GM23338 (cell line): ENCODE measurements around the gene GALNT16. TPM values are rescaled to one million over a fixed set of nuclear protein-coding genes. Genes with fewer than 3 reads are reported as not detected.

Experiments
- ATAC-seq: fragments of 200-7000 bp; cut with Tn5 transposase; 3 replicates; pipeline ENCODE4 v1.9.1; 2020
- DNase-seq: peaks from one replicate; pipeline ENCODE4 v3.0.0-alpha.2; 2015; ENCODE audit warnings: low spot score
- H2AFZ ChIP-seq: fragments of 200-600 bp; sonication (generic); 2 replicates; pipeline ENCODE4 v1.8.0; 2016; ENCODE audit warnings: antibody characterized with exemption, mild to moderate bottlenecking, moderate library complexity
- H3F3A ChIP-seq: fragments of 200-600 bp; sonication (generic); replicated peaks from 2 replicates; pipeline ENCODE4 v1.8.0; 2017; ENCODE audit warnings: antibody characterized with exemption, mixed run types, low read depth
- H3K27ac ChIP-seq: fragments of 200-600 bp; sonication (generic); 2 replicates; pipeline ENCODE4 v1.6.1; 2016; ENCODE audit warnings: low read depth
- H3K27me3 ChIP-seq: fragments of 200-600 bp; sonication (generic); 2 replicates; pipeline ENCODE4 v1.8.0; 2016; ENCODE audit warnings: mild to moderate bottlenecking, mixed run types, moderate library complexity; ENCODE audit not compliant: insufficient read depth
- H3K36me3 ChIP-seq: fragments of 200-600 bp; sonication (generic); 2 replicates; pipeline ENCODE4 v1.8.0; 2016; ENCODE audit warnings: mild to moderate bottlenecking; ENCODE audit not compliant: insufficient read depth
- H3K4me1 ChIP-seq: fragments of 200-600 bp; sonication (generic); 2 replicates; pipeline ENCODE4 v1.8.0; 2016; ENCODE audit warnings: mild to moderate bottlenecking, moderate library complexity; ENCODE audit not compliant: insufficient read depth
- H3K4me2 ChIP-seq: fragments of 200-600 bp; sonication (generic); 2 replicates; pipeline ENCODE4 v1.7.1; 2017; ENCODE audit warnings: mixed run types
- H3K4me3 ChIP-seq: fragments of 200-600 bp; sonication (generic); 2 replicates; pipeline ENCODE4 v1.6.1; 2016; ENCODE audit warnings: mixed run types
- H3K79me2 ChIP-seq: fragments of 200-600 bp; sonication (generic); replicated peaks from 2 replicates; pipeline ENCODE4 v1.8.0; 2017; ENCODE audit warnings: mild to moderate bottlenecking; ENCODE audit not compliant: insufficient read depth
- H3K9me2 ChIP-seq: fragments of 200-600 bp; sonication (generic); 2 replicates; pipeline ENCODE4 v1.8.0; 2017; ENCODE audit not compliant: insufficient read depth
- H4K20me1 ChIP-seq: fragments of 200-600 bp; sonication (generic); replicated peaks from 2 replicates; pipeline ENCODE4 v1.8.0; 2017; ENCODE audit warnings: mild to moderate bottlenecking; ENCODE audit not compliant: insufficient read depth
- H3K27ac Mint-ChIP-seq: 2 replicates; pipeline ENCODE4 v1.8.0; 2020; ENCODE audit warnings: inconsistent platforms, mild to moderate bottlenecking, moderate library complexity, mixed read lengths
- H3K27me3 Mint-ChIP-seq: 3 replicates; pipeline ENCODE4 v1.8.0; 2022; ENCODE audit warnings: low read depth, mild to moderate bottlenecking, moderate library complexity, mixed read lengths, inconsistent platforms; ENCODE audit not compliant: insufficient read depth, poor library complexity
- H3K36me3 Mint-ChIP-seq: 3 replicates; pipeline ENCODE4 v1.8.0; 2021; ENCODE audit warnings: low read depth, mild to moderate bottlenecking, inconsistent platforms, moderate library complexity, mixed read lengths
- H3K4me1 Mint-ChIP-seq: 3 replicates; pipeline ENCODE4 v1.8.0; 2020; ENCODE audit warnings: mild to moderate bottlenecking, inconsistent platforms, mixed read lengths
- H3K4me3 Mint-ChIP-seq: 3 replicates; pipeline ENCODE4 v1.8.0; 2021; ENCODE audit warnings: moderate library complexity, mild to moderate bottlenecking, inconsistent platforms, mixed read lengths
- H3K9me3 Mint-ChIP-seq: 3 replicates; pipeline ENCODE4 v1.8.0; 2020; ENCODE audit warnings: moderate library complexity, mild to moderate bottlenecking, inconsistent platforms, mixed read lengths
- CREB1 ChIP-seq: fragments of 250-450 bp; sonication (Bioruptor Pico); IDR thresholded peaks from 2 replicates; pipeline ENCODE4 v1.5.0; 2020; ENCODE audit warnings: low read depth, mild to moderate bottlenecking, moderate library complexity
- EZH2 ChIP-seq: fragments of 200-600 bp; sonication (generic); IDR thresholded peaks from one replicate; pipeline ENCODE4 v1.8.0; 2017; ENCODE audit warnings: antibody characterized with exemption, mild to moderate bottlenecking, low read depth; ENCODE audit not compliant: unreplicated experiment
- EZH2phosphoT487 ChIP-seq: fragments of 200-600 bp; sonication (generic); IDR thresholded peaks from one replicate; pipeline ENCODE4 v1.8.1; 2018; ENCODE audit warnings: antibody characterized with exemption; ENCODE audit not compliant: unreplicated experiment
- POLR2AphosphoS5 ChIP-seq: IDR thresholded peaks from 2 replicates; pipeline ENCODE4 v1.6.1; 2016; ENCODE audit warnings: antibody characterized with exemption, low read depth
- ZNF331 ChIP-seq: fragments of 250-450 bp; sonication (Bioruptor Pico); IDR thresholded peaks from 2 replicates; pipeline ENCODE4 v1.5.0; 2020; ENCODE audit warnings: low read depth, mild to moderate bottlenecking, moderate library complexity
- polyA plus RNA-seq: library from polyadenylated mRNA; unstranded; fragments of >200 nt; fragmentation: Nextera tagmentation; extraction: Ambion mirVana; gene quantifications from 2 replicates; pipeline ENCODE4 v1.2.1, GENCODE V29; 2016
- total RNA-seq: library from RNA; depleted of rRNA; stranded (reverse); fragments of >200 nt; shearing (Covaris generic); gene quantifications from 2 replicates; pipeline ENCODE4 v1.2.3, GENCODE V29; 2014
- TF ChIP-seq, protein P1 (sequence below), 2 experiments: fragments of 200-600 bp in 1 of 2; sonication (generic) in 1 of 2; conservative IDR thresholded peaks; 2 replicates each; pipeline versions ENCODE4 v1.5.1 to v1.6.1; 2016 to 2017; ENCODE audit warnings: antibody characterized with exemption in 2 of 2, low read depth in 2 of 2, mild to moderate bottlenecking in 2 of 2, moderate library complexity in 1 of 2
- TF ChIP-seq, protein P2 (sequence below): IDR thresholded peaks from 2 replicates; pipeline ENCODE4 v1.6.1; 2016; ENCODE audit warnings: antibody characterized with exemption
- TF ChIP-seq, protein P3 (sequence below): IDR thresholded peaks from one replicate; pipeline ENCODE4 v1.6.1; 2018; ENCODE audit warnings: antibody characterized with exemption; ENCODE audit not compliant: unreplicated experiment

GALNT16 gene
- total and polyA plus RNA-seq, 2 experiments from 2014 or later, result 1.5 to 2.9 TPM

DNA sequence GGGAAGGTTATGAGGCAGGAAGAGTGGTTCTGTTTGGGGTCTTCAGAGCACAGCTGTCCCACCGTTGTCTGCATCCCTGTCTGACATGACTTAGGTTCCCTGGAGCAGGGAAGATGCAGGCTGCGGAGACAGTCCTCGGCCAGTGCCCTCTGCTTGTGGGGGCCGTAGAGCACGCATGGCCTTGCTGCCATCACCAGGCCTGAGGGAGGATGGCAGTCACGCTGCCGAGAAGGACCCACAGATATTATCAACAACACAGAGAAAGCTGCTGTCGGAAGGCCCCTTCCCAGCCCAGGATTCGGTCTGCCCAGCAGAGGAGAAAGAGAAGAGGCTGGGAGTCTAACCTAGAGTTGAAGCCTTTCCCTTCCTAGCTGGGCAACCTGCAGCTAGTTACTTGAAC lies 103.1 kb downstream of the GALNT16 start:
- no peak overlapping the region for H2AFZ ChIP-seq
- DNase-seq, result peak; percentile 72
- H3K36me3 Mint-ChIP-seq, result no peaks in the 10 kb centered on the region

More for the DNA sequence above, 103.1 kb downstream of the GALNT16 start:
- H3K4me1 Mint-ChIP-seq, result no peaks in the 10 kb centered on the region
- H3K27ac ChIP-seq, result no peak overlapping the region
- no peaks in the 10 kb centered on the region for H3K4me1 ChIP-seq
- H3K27me3 ChIP-seq, result no peaks in the 10 kb centered on the region
- TF ChIP-seq EZH2, result no peak
- no peak for TF ChIP-seq ZNF331 (CRISPR knock-in tag)
- TF ChIP-seq CREB1, result no peak
- TF ChIP-seq, protein P1, sequence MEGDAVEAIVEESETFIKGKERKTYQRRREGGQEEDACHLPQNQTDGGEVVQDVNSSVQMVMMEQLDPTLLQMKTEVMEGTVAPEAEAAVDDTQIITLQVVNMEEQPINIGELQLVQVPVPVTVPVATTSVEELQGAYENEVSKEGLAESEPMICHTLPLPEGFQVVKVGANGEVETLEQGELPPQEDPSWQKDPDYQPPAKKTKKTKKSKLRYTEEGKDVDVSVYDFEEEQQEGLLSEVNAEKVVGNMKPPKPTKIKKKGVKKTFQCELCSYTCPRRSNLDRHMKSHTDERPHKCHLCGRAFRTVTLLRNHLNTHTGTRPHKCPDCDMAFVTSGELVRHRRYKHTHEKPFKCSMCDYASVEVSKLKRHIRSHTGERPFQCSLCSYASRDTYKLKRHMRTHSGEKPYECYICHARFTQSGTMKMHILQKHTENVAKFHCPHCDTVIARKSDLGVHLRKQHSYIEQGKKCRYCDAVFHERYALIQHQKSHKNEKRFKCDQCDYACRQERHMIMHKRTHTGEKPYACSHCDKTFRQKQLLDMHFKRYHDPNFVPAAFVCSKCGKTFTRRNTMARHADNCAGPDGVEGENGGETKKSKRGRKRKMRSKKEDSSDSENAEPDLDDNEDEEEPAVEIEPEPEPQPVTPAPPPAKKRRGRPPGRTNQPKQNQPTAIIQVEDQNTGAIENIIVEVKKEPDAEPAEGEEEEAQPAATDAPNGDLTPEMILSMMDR (conservative IDR thresholded peaks at IDR 0.05; ENCODE audit: low read depth in 2 of 2), result peak; percentile 58 to 88
- TF ChIP-seq EZH2phosphoT487, result no peak
- TF ChIP-seq, protein P2, sequence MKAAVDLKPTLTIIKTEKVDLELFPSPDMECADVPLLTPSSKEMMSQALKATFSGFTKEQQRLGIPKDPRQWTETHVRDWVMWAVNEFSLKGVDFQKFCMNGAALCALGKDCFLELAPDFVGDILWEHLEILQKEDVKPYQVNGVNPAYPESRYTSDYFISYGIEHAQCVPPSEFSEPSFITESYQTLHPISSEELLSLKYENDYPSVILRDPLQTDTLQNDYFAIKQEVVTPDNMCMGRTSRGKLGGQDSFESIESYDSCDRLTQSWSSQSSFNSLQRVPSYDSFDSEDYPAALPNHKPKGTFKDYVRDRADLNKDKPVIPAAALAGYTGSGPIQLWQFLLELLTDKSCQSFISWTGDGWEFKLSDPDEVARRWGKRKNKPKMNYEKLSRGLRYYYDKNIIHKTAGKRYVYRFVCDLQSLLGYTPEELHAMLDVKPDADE, result no peak
- TF ChIP-seq POLR2AphosphoS5, result no peak
- TF ChIP-seq, protein P3, sequence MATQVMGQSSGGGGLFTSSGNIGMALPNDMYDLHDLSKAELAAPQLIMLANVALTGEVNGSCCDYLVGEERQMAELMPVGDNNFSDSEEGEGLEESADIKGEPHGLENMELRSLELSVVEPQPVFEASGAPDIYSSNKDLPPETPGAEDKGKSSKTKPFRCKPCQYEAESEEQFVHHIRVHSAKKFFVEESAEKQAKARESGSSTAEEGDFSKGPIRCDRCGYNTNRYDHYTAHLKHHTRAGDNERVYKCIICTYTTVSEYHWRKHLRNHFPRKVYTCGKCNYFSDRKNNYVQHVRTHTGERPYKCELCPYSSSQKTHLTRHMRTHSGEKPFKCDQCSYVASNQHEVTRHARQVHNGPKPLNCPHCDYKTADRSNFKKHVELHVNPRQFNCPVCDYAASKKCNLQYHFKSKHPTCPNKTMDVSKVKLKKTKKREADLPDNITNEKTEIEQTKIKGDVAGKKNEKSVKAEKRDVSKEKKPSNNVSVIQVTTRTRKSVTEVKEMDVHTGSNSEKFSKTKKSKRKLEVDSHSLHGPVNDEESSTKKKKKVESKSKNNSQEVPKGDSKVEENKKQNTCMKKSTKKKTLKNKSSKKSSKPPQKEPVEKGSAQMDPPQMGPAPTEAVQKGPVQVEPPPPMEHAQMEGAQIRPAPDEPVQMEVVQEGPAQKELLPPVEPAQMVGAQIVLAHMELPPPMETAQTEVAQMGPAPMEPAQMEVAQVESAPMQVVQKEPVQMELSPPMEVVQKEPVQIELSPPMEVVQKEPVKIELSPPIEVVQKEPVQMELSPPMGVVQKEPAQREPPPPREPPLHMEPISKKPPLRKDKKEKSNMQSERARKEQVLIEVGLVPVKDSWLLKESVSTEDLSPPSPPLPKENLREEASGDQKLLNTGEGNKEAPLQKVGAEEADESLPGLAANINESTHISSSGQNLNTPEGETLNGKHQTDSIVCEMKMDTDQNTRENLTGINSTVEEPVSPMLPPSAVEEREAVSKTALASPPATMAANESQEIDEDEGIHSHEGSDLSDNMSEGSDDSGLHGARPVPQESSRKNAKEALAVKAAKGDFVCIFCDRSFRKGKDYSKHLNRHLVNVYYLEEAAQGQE, result no peak
- H3K4me3 Mint-ChIP-seq, result no peak overlapping the region
- no peaks in the 10 kb centered on the region for H3K9me3 Mint-ChIP-seq
- H3K9me2 ChIP-seq, result no peaks in the 10 kb centered on the region
- no peak overlapping the region for H3K4me2 ChIP-seq
- peaks cover 2% of the 10 kb centered on the region for H3K27me3 Mint-ChIP-seq
- H3K27ac Mint-ChIP-seq, result no peak overlapping the region
- H3K79me2 ChIP-seq, result no peaks in the 10 kb centered on the region
- H3F3A ChIP-seq, result no peaks in the 10 kb centered on the region
- H3K36me3 ChIP-seq, result no peaks in the 10 kb centered on the region
- ATAC-seq, result peak; percentile 99
- H3K4me3 ChIP-seq, result no peak overlapping the region
- H4K20me1 ChIP-seq, result peaks cover 6% of the 10 kb centered on the region; the same call in 1 of the 2 replicates
